Neural progenitor cell (in vitro differentiated cells): ENCODE data around the gene CRYBB3. TPM values are rescaled to one million over a fixed set of nuclear protein-coding genes. Genes with fewer than 3 reads are reported as not detected.
"Not testable (repeated sequence)": the region's sequence is repeated elsewhere in the genome, so short reads cannot be mapped to it uniquely, and the experiment has no call there.

ENCODE experiments used
- DNase-seq: peaks from one replicate; pipeline ENCODE4 v3.0.0-alpha.2; 2016; ENCODE audit warnings: low spot score
- H2AFZ ChIP-seq: fragments of 200-600 bp; sonication (generic); replicated peaks from 2 replicates; pipeline ENCODE4 v1.6.1; 2016; ENCODE audit warnings: antibody characterized with exemption
- H3F3A ChIP-seq: fragments of 200-600 bp; sonication (generic); 2 replicates; pipeline ENCODE4 v1.6.1; 2016; ENCODE audit warnings: antibody characterized with exemption, low read depth
- H3K27ac ChIP-seq: fragments of 200-600 bp; sonication (generic); 2 replicates; pipeline ENCODE4 v1.5.1; 2016; ENCODE audit warnings: mild to moderate bottlenecking
- H3K27me3 ChIP-seq: fragments of 200-600 bp; sonication (generic); 2 replicates; pipeline ENCODE4 v1.6.1; 2016; ENCODE audit warnings: mild to moderate bottlenecking, moderate library complexity
- H3K36me3 ChIP-seq: fragments of 200-600 bp; sonication (generic); 2 replicates; pipeline ENCODE4 v1.5.1; 2016
- H3K4me1 ChIP-seq: fragments of 200-600 bp; sonication (generic); 2 replicates; pipeline ENCODE4 v1.6.1; 2016; ENCODE audit warnings: mixed run types
- H3K4me2 ChIP-seq: fragments of 200-600 bp; sonication (generic); 2 replicates; pipeline ENCODE4 v1.6.1; 2016
- H3K4me3 ChIP-seq: fragments of 200-600 bp; sonication (generic); 2 replicates; pipeline ENCODE4 v1.5.1; 2016
- H3K79me2 ChIP-seq: fragments of 200-600 bp; sonication (generic); 2 replicates; pipeline ENCODE4 v1.6.1; 2016; ENCODE audit warnings: low read depth
- H3K9ac ChIP-seq: fragments of 200-600 bp; sonication (generic); 2 replicates; pipeline ENCODE4 v1.6.1; 2016
- H3K9me3 ChIP-seq: fragments of 200-600 bp; sonication (generic); 2 replicates; pipeline ENCODE4 v1.5.1; 2016; ENCODE audit warnings: low read depth
- H4K20me1 ChIP-seq: fragments of 200-600 bp; sonication (generic); 2 replicates; pipeline ENCODE4 v1.6.1; 2016; ENCODE audit warnings: low read depth
- H3K27ac Mint-ChIP-seq: 3 replicates; pipeline ENCODE4 v1.8.0; 2021; ENCODE audit warnings: mixed read lengths
- H3K27me3 Mint-ChIP-seq: 2 replicates; pipeline ENCODE4 v1.8.0; 2022; ENCODE audit warnings: low read depth, mild to moderate bottlenecking, inconsistent platforms, moderate library complexity, mixed read lengths; ENCODE audit not compliant: insufficient read depth
- H3K36me3 Mint-ChIP-seq: 3 replicates; pipeline ENCODE4 v1.8.0; 2021; ENCODE audit warnings: mixed read lengths
- H3K4me1 Mint-ChIP-seq: 3 replicates; pipeline ENCODE4 v1.8.0; 2021; ENCODE audit warnings: mixed read lengths
- H3K4me3 Mint-ChIP-seq: 3 replicates; pipeline ENCODE4 v1.8.0; 2021; ENCODE audit warnings: mild to moderate bottlenecking, moderate library complexity, mixed read lengths
- H3K9me3 Mint-ChIP-seq: 3 replicates; pipeline ENCODE4 v1.8.0; 2020; ENCODE audit warnings: mixed read lengths
- EZH2 ChIP-seq: fragments of 200-600 bp; sonication (generic); IDR thresholded peaks from 2 replicates; pipeline ENCODE4 v1.6.1; 2017; ENCODE audit warnings: antibody characterized with exemption, mild to moderate bottlenecking, moderate library complexity
- EZH2phosphoT487 ChIP-seq: fragments of 200-600 bp; sonication (generic); IDR thresholded peaks from 2 replicates; pipeline ENCODE4 v1.6.1; 2017; ENCODE audit warnings: antibody characterized with exemption
- total RNA-seq: library from RNA; depleted of rRNA; stranded (reverse); fragments of >200 nt; gene quantifications from 2 replicates; pipeline ENCODE4 v1.2.3, GENCODE V29; 2015; ENCODE audit warnings: low replicate concordance
- TF ChIP-seq, protein P1 (sequence below): fragments of 200-600 bp; sonication (generic); IDR thresholded peaks from 2 replicates; pipeline ENCODE4 v1.5.1; 2017; ENCODE audit warnings: antibody characterized with exemption, mild to moderate bottlenecking

Gene CRYBB3
- total RNA-seq, 1 donor from 2014 or later = not detected

DNA sequence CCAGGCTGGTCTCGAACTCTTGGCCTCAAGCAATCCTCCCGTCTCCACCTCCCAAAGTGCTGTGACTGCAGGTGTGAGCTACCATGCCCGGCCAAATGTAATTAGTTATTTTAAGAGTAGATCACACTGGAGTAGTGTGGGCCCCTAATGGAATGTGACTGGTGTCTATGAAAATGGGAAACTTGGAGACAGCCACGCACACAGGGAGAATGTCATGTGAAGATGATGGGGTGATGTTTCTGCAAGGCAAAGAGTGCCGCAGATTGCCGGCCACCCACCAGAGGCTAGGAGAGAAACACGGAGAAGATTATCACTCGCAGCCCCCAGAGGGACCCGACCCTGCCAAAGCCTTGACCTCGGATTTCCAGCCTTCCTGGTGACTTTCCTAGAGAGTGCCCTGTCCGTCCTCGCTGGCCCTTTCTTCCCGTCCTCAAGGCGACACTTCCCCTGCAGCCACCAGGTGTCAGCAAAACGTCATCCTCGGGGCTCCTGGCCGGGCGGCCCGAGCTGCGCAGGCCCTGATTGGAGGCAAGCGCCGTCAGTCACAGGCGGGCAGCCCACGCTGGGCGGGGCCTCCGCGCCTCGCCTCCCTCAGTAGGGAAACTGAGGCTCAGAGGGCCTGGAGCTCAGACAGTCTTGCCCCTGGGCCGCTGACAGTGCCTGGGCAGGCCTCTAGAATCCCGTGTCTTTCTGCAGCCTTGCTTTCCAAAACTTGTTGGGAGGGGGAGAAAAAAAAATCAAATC lies 36.1 kb downstream of the CRYBB3 start:
- peak; percentile 94 for DNase-seq
- Mint-ChIP-seq H3K9me3 (no peaks in the 10 kb centered on the region), H3K4me1 (peaks cover 6% of the 10 kb centered on the region), H3K36me3 (no peaks in the 10 kb centered on the region), H3K4me3 (no peak overlapping the region), H3K27me3 (peaks cover 9% of the 10 kb centered on the region), H3K27ac (no peak overlapping the region)
- H3K79me2 ChIP-seq = no peaks in the 10 kb centered on the region
- no peak overlapping the region for H3K27ac ChIP-seq
- no peaks in the 10 kb centered on the region for H3K9me3 ChIP-seq
- H3K9ac ChIP-seq = no peak overlapping the region
- no peaks in the 10 kb centered on the region for H3K27me3 ChIP-seq
- TF ChIP-seq, protein P1, sequence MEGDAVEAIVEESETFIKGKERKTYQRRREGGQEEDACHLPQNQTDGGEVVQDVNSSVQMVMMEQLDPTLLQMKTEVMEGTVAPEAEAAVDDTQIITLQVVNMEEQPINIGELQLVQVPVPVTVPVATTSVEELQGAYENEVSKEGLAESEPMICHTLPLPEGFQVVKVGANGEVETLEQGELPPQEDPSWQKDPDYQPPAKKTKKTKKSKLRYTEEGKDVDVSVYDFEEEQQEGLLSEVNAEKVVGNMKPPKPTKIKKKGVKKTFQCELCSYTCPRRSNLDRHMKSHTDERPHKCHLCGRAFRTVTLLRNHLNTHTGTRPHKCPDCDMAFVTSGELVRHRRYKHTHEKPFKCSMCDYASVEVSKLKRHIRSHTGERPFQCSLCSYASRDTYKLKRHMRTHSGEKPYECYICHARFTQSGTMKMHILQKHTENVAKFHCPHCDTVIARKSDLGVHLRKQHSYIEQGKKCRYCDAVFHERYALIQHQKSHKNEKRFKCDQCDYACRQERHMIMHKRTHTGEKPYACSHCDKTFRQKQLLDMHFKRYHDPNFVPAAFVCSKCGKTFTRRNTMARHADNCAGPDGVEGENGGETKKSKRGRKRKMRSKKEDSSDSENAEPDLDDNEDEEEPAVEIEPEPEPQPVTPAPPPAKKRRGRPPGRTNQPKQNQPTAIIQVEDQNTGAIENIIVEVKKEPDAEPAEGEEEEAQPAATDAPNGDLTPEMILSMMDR = peak; percentile 88
- no peak for TF ChIP-seq EZH2
- H3K4me2 ChIP-seq = peak overlapping the region; percentile 28
- H4K20me1 ChIP-seq = no peaks in the 10 kb centered on the region
- no peaks in the 10 kb centered on the region for H3F3A ChIP-seq
- peak overlapping the region; percentile 97 for H2AFZ ChIP-seq
- no peak overlapping the region for H3K4me3 ChIP-seq
- H3K4me1 ChIP-seq = no peaks in the 10 kb centered on the region
- H3K36me3 ChIP-seq = no peaks in the 10 kb centered on the region

DNA sequence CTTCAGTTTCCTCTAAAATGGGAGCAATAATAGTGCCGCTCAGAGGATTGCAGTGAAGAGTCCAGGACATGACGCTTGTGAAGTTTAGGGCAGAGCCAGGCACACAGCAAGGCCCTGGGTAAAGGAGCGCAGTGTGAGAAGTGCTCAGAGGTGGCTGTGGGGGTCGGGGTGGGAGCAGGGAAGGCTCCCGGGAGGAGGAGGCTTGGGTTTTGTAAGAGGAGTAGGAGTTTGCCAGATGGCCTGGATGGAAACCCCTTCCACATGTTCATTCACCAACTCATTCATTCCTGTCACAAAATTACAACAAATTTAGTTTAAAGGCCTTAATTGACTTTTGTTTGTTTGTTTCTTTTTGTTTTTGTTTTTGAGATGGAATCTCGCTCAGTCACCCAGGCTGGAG lies 36.8 kb downstream of the CRYBB3 start:
- Mint-ChIP-seq H3K27me3 (peaks cover 9% of the 10 kb centered on the region), H3K4me1 (peaks cover 6% of the 10 kb centered on the region), H3K27ac (no peak overlapping the region), H3K36me3 (no peaks in the 10 kb centered on the region), H3K4me3 (no peak overlapping the region), H3K9me3 (no peaks in the 10 kb centered on the region)
- Histone ChIP-seq H4K20me1 (no peaks in the 10 kb centered on the region), H3K27me3 (no peaks in the 10 kb centered on the region), H2AFZ (peak overlapping the region; percentile 97), H3K4me2 (peak overlapping the region; percentile 28), H3K27ac (no peak overlapping the region), H3K36me3 (no peaks in the 10 kb centered on the region), H3K79me2 (no peaks in the 10 kb centered on the region), H3K4me1 (no peaks in the 10 kb centered on the region), H3K9ac (no peak overlapping the region), H3F3A (no peaks in the 10 kb centered on the region), H3K4me3 (no peak overlapping the region), H3K9me3 (no peaks in the 10 kb centered on the region)
- TF ChIP-seq EZH2 (no peak), EZH2phosphoT487 (no peak)
- DNase-seq = no peak

DNA sequence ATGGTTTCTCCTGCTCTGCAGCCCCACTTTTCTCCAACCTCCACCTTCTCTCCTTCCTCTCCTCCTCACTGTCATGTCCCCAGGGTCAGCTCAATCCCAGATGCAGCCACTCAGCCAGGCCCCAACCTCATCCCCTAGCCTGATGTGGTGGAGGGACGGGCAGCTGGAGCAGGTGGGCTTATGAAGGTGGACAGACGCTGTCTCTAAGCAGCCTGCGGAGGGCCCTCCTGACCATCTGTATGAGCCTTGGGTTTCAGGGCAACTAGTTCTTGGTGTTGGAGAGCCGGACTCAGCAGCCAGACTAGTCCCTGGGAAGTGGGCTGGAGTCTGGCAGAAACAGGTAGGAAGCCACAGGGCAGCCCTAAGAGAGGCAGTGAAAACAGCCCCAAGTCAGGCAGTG lies 37.8 kb downstream of the CRYBB3 start:
- Mint-ChIP-seq H3K4me1 (peaks cover 6% of the 10 kb centered on the region), H3K4me3 (no peak overlapping the region), H3K9me3 (no peaks in the 10 kb centered on the region), H3K36me3 (no peaks in the 10 kb centered on the region), H3K27me3 (peaks cover 4% of the 10 kb centered on the region), H3K27ac (no peak overlapping the region)
- DNase-seq = peak; percentile 30
- H3K36me3 ChIP-seq = no peaks in the 10 kb centered on the region
- no peaks in the 10 kb centered on the region for H3F3A ChIP-seq
- H3K4me2 ChIP-seq = no peak overlapping the region
- no peaks in the 10 kb centered on the region for H3K79me2 ChIP-seq
- no peak overlapping the region for H3K27ac ChIP-seq
- H3K4me1 ChIP-seq = no peaks in the 10 kb centered on the region
- TF ChIP-seq EZH2phosphoT487 (no peak), EZH2 (no peak)
- TF ChIP-seq, protein P1 = no peak
- no peak overlapping the region for H2AFZ ChIP-seq
- H3K27me3 ChIP-seq = no peaks in the 10 kb centered on the region
- H3K4me3 ChIP-seq = no peak overlapping the region
- H3K9ac ChIP-seq = no peak overlapping the region
- H3K9me3 ChIP-seq = no peaks in the 10 kb centered on the region
- no peaks in the 10 kb centered on the region for H4K20me1 ChIP-seq

DNA sequence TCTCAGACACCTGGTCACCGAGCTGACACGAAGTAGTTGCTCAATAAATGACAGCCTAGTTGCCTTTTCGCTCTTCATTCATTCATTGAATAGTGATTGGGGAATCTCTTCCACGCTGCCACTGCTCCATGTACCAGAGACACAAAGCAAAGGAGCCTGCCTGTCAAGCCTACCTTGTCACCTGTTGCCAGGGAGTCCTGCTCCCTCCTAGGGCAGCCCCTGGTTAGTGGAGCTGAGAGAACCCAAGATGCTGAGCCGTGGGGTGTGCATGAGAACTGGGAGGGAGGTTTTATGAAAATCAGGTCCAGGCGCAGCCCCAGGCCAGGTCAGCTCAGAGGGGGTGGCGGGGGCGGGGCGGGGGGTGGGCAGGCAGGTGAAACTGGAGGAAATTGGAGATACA lies 38.4 kb downstream of the CRYBB3 start:
- not testable (repeated sequence) for H3F3A ChIP-seq, H3K4me2 ChIP-seq, H4K20me1 ChIP-seq, H3K27me3 Mint-ChIP-seq, H3K79me2 ChIP-seq, H3K27ac ChIP-seq, H3K4me3 ChIP-seq, H3K36me3 ChIP-seq, DNase-seq, H3K4me3 Mint-ChIP-seq, H3K9me3 ChIP-seq, H3K9ac ChIP-seq, H3K4me1 ChIP-seq, H3K36me3 Mint-ChIP-seq, H3K4me1 Mint-ChIP-seq, H3K27me3 ChIP-seq, H3K27ac Mint-ChIP-seq, H2AFZ ChIP-seq, H3K9me3 Mint-ChIP-seq

DNA sequence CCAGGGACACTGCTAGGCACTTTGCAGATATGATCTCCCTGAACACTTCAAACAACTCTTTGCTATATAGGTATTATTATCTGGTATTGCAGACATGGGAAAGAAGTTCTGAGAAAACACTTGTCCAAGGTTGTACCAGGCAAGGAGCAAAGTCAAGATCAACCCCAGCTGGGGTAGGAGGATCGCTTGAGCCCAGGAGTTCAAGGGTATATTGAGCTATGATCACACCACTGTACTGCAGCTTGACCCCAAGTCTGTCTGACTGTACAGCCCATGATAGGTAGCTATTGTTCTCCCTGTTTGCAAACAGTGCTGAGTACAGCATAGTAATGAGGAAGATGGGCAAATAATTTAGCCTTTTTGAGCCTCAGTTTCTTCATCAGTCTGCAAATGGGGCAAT lies 55.5 kb downstream of the CRYBB3 start:
- not testable (repeated sequence) for DNase-seq

More for the DNA sequence above, 55.5 kb downstream of the CRYBB3 start:
- H3K9ac ChIP-seq, H3K36me3 ChIP-seq, H3K9me3 Mint-ChIP-seq, H3K27ac ChIP-seq, H3K4me3 Mint-ChIP-seq, H3K27ac Mint-ChIP-seq, H3F3A ChIP-seq, H3K27me3 Mint-ChIP-seq, H4K20me1 ChIP-seq, H3K9me3 ChIP-seq, H3K27me3 ChIP-seq, H3K36me3 Mint-ChIP-seq, H3K4me1 Mint-ChIP-seq, H3K4me1 ChIP-seq, H3K4me3 ChIP-seq, H3K4me2 ChIP-seq, H3K79me2 ChIP-seq, H2AFZ ChIP-seq: not testable (repeated sequence)
